ENCODE measurements around the gene BNIP3. TPM values are rescaled to one million over a fixed set of nuclear protein-coding genes. Genes with fewer than 3 reads are reported as not detected.
"Not testable (repeated sequence)": the region's sequence is repeated elsewhere in the genome, so short reads cannot be mapped to it uniquely, and the experiment has no call there.

The BNIP3 gene
- total RNA-seq, 3 donors from 2014 or later = 2.5 to 25.8 (median 5.6) TPM

DNA sequence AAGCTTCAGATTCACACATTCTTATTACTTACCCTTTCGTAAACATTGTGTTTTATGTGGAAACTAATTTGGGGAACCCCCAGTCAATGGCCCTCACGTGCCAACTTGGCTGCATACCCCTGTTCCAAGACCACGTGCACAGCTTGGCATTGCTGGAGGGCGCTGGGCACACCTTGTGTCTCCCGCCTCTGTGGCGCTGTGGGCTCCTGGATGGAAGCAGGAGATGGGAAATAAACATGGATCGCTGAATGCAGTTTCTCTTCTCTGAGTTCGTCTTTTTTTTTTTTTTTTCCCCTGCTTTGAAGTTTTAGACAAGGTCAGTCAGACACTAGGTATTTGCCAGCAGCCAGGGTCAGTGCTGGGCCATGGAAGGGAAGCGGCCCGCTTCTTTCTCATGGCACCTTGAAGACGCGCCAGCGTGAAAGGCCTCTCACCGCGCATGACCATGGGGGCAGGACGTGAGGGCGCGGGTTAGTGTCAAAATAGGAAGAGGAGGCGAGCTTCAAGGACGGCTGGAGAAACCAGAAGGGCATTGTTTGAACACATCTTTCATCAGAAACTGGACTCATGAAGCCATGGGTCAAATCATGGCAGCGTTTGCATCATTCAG lies 27.3 kb downstream of the BNIP3 start:
- intact Hi-C loops (cut with DNase I, micrococcal nuclease) = no loop called here
- no peak overlapping the region for H3K4me3 ChIP-seq
- H3K36me3 ChIP-seq (ENCODE audit: low read depth) = peaks cover 10% of the 10 kb centered on the region
- no peaks in the 10 kb centered on the region for H3K4me1 ChIP-seq (ENCODE audit: low read depth)
- no peak for ATAC-seq
- TF ChIP-seq, protein P1, sequence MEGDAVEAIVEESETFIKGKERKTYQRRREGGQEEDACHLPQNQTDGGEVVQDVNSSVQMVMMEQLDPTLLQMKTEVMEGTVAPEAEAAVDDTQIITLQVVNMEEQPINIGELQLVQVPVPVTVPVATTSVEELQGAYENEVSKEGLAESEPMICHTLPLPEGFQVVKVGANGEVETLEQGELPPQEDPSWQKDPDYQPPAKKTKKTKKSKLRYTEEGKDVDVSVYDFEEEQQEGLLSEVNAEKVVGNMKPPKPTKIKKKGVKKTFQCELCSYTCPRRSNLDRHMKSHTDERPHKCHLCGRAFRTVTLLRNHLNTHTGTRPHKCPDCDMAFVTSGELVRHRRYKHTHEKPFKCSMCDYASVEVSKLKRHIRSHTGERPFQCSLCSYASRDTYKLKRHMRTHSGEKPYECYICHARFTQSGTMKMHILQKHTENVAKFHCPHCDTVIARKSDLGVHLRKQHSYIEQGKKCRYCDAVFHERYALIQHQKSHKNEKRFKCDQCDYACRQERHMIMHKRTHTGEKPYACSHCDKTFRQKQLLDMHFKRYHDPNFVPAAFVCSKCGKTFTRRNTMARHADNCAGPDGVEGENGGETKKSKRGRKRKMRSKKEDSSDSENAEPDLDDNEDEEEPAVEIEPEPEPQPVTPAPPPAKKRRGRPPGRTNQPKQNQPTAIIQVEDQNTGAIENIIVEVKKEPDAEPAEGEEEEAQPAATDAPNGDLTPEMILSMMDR (IDR thresholded peaks at IDR 0.05) = no peak
- no peaks in the 10 kb centered on the region for H3K9me3 ChIP-seq
- DNase-seq = no peak

DNA sequence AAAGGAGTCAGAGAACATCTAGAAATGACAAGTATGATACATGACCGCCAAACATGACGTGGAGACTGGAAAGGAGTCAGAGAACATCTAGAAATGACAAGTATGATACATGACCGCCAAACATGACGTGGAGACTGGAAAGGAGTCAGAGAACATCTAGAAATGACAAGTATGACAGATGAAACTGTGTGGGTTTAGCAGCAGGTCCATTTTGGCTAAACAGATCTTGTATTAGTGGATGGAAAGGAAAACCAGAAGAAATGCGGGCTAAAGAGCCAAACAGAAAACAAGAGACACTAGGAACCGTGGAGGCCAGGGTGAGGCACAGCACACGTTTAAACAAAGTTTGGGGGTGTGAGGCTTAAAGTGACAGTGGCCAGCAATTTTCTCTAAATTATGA lies 31.8 kb downstream of the BNIP3 start:
- H3K9me3 ChIP-seq; DNase-seq; H3K4me3 ChIP-seq; H3K36me3 ChIP-seq (ENCODE audit: low read depth); ATAC-seq; intact Hi-C loops (cut with DNase I, micrococcal nuclease); H3K4me1 ChIP-seq (ENCODE audit: low read depth): not testable (repeated sequence)

DNA sequence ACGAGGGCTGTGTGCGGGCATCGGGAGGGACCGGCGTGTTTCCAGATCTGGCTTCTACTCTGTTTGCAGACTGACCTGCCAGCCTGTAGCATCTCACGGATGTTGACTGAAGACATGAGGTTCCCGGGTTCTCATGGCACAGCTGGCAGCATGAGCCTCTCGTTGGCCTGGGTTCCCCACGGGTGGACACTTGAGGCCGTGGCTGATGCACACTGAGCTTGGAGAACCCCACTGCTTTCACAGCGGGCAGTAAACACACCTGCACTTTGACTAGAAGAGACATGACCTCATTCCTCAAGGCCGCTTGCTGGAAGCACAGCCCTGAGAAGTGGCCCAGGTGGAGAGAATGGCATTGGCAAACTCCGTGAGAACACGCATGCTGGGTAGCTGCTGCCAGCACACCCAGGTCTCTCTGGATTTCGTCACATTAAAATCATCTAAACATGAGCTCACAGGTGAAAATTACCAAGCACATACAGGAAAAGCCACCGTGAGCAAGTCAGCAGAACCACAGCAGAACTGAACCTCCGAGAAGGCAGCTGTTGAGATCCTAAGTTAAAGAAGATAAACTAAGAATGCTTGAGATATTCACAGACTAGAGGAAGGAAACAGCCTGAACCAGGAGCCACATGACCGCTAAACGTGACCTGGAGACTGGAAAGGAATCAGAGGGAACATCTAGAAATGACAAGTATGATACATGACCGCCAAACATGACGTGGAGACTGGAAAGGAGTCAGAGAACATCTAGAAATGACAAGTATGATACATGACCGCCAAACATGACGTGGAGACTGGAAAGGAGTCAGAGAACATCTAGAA lies 32.5 kb downstream of the BNIP3 start:
- TF ChIP-seq, protein P1 (IDR thresholded peaks at IDR 0.05) = no peak
- H3K36me3 ChIP-seq (ENCODE audit: low read depth) = peaks cover 7% of the 10 kb centered on the region
- intact Hi-C loops (cut with DNase I, micrococcal nuclease) = no loop called here
- ATAC-seq (no peak), DNase-seq (no peak)
- no peak overlapping the region for H3K4me3 ChIP-seq
- no peaks in the 10 kb centered on the region for H3K9me3 ChIP-seq
- H3K4me1 ChIP-seq (ENCODE audit: low read depth) = no peaks in the 10 kb centered on the region

DNA sequence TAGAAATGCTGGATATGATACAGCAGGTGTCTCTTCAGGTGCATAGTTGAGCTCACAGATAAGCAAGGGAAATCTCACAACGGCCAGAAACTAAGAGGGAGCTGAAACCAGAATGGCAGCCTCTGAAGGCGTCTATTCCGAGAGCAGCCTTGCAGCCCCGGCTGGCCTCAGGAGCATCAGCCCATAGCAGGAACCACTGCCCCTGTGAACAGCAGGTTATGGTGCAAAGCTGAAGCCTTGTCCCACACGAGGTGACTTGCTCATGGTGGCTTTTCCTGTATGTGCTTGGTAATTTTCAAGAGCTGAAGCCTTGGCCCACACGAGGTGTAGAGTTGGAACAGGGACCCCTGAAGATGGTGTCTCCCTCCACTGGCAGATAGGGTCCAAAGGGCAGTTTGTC lies 33.2 kb downstream of the BNIP3 start:
- TF ChIP-seq, protein P1 (IDR thresholded peaks at IDR 0.05) = no peak
- Histone ChIP-seq H3K36me3 (ENCODE audit: low read depth) (peaks cover 7% of the 10 kb centered on the region), H3K9me3 (no peaks in the 10 kb centered on the region), H3K4me3 (no peak overlapping the region), H3K4me1 (ENCODE audit: low read depth) (no peaks in the 10 kb centered on the region)
- intact Hi-C loops (cut with DNase I, micrococcal nuclease) = no loop called here
- no peak for ATAC-seq
- no peak for DNase-seq

DNA sequence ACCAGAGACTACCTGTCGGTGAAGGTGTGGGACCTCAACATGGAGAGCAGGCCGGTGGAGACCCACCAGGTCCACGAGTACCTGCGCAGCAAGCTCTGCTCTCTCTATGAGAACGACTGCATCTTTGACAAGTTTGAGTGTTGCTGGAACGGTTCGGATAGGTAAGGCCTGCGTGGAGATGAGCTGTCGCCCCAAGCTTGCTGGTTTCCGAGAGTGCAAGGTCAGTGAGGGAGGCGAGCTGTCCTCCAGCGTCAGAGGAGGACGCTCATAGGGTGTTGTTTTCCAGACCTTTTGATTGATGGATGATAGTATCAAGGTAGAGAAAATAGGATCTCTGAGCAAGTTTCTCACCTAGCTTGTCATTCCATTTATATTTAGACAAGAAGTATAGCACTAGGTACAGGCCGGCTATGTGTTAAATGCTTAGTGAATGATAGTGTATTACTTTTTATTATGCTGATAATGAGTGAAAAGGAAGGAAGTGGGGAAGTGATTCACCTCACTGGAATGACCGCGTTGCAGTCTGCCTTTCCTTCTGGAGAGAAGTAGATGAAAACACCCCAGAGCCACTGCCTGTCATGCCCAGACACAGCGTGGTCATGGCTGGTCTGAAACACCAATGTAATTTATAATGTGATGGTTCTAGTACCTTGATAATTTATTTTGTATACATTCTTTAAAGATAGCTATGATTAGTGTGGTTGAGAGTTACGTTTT lies 33.9 kb downstream of the BNIP3 start:
- Histone ChIP-seq H3K36me3 (ENCODE audit: low read depth) (peaks cover 7% of the 10 kb centered on the region), H3K4me1 (ENCODE audit: low read depth) (no peaks in the 10 kb centered on the region), H3K4me3 (no peak overlapping the region), H3K9me3 (no peaks in the 10 kb centered on the region)
- ATAC-seq (no peak), DNase-seq (no peak)
- TF ChIP-seq, protein P1 (IDR thresholded peaks at IDR 0.05) = no peak
- intact Hi-C loops (cut with DNase I, micrococcal nuclease) = no loop called here

DNA sequence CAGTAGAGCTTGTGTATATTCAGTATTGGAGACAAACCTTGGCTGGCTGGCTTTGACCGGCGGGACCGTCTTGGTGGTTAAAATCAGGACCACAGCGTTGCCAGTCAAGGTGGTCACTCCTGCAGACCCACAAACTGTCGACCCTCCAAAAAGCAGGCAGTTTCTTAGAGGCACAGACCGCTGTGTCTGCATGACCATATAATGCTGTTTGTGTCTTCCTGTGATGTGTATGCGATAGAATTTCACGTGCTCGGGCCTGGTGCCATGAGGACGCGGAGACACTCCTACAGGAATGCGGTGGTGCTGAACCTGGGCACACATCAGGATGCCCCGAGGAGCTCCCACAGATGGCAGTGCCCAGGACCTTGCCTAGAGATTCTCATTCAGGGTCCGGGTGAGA lies 34.8 kb downstream of the BNIP3 start:
- intact Hi-C loops (cut with DNase I, micrococcal nuclease) = no loop called here
- Histone ChIP-seq H3K9me3 (no peaks in the 10 kb centered on the region), H3K4me3 (no peak overlapping the region), H3K36me3 (ENCODE audit: low read depth) (peaks cover 7% of the 10 kb centered on the region), H3K4me1 (ENCODE audit: low read depth) (no peaks in the 10 kb centered on the region)
- DNase-seq (no peak), ATAC-seq (no peak)
- TF ChIP-seq, protein P1 (IDR thresholded peaks at IDR 0.05) = no peak
